Fibroblast of peridontal ligament (primary cell): Measurements from ENCODE around the gene PRR20C.
"Not testable (repeated sequence)": the region's sequence is repeated elsewhere in the genome, so short reads cannot be mapped to it uniquely, and the experiment has no call there.

ENCODE experiments used
- DNase-seq: peaks from one replicate; pipeline ENCODE4 v3.0.0-alpha.2; 2010; ENCODE audit errors: extremely low read depth

Gene PRR20C

DNA sequence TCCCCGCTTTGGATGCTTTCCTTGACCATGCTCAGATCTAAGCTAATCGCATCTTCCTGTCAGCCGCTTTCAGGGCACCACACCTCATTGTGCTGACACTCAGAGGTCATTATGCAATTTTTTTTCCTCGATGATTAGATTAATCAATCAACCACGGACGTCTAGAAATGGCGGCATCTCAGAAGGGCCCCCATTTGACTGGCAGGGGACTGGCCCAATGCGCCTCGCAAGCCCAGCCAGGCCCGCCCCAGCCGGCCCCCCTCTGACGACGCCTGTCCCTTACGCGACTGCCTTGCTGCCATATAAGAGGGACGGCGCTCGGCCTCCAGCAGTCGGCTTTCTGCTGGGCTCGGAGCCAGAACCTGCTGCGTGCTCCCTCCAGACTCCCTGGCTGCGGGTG is at the start of gene PRR20C:
Gene PRR20C (plus strand): TSS at position 301 of the 400 bp plus-strand sequence. CDS start 387 bp downstream, outside the sequence.
- not testable (repeated sequence) for DNase-seq

DNA sequence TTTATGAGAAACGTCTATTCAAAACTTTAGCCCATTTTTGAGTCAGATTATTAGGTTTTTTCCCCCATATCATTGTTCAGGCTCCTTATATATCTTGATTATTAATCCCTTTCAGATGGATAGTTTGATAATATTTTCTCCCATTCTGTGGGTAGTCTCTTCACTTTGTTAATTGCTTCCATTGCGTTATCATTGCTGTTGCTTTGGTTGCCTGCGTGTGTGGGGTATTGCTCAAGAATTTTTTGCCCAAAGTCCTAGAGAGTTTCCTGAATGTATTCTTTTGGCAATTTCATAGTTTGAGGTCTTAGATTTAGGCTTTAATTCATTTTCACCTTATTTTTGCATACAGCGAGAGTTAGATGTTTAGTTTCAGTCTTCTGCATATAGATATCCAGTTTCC is 38.9 kb upstream of the PRR20C start:
- DNase-seq, result no peak

DNA sequence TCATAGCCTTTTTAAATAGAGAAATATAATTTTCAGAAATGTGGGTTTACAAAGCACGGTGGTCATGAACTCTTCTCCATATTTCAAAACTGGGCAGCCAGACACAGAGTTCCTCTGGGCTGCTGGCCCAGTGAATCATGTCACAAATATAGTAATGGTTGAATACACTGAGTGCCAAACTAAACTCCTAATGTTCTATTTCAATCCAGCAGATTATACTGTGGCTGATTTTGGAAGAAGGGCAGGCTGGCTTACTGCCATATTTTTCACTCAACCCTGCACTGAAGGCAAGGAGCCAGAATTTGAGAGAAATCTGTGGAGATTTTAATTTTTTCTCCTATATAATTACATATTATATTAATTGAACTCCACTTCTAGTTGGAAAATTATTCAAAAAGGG is 30.2 kb upstream of the PRR20C start:
- no peak for DNase-seq

DNA sequence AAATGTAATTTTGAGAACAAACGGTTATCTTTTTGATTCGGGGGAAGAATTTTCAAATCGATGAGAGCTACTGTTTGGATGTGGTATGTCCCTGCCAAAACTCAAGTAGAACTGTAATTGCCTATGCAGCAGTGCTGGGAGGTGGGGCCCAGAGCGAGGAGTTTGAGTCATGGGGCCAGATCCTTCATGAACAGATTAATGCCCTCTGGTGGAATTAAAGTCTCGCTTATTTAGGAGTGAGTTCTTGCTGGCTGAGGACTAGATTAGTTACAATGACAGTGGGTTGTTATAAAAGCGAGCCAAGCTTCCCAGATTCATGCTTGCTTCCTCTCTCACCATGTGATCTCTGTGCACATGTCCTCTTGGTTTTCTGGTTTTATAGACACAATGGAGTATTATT is 25.0 kb upstream of the PRR20C start:
- DNase-seq, result no peak

DNA sequence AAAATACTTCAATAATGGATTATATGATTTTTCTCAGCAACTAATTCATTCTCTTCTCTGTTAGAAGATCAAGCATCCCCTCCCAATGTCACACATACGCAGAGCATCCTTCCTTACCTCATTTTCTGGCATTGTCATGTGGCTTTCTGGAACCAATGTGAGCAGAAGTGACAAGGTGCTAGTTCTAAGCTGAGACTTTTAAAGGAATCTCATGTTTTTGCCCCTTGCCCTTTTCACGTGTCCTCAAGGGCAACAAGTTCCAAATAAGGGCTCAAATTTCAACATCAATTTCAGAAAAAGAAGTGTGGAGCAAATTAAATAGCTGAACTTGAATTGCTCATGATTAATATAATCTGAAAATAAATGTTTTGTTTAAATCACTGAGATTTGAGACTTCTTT is 17.8 kb upstream of the PRR20C start:
- no peak for DNase-seq

DNA sequence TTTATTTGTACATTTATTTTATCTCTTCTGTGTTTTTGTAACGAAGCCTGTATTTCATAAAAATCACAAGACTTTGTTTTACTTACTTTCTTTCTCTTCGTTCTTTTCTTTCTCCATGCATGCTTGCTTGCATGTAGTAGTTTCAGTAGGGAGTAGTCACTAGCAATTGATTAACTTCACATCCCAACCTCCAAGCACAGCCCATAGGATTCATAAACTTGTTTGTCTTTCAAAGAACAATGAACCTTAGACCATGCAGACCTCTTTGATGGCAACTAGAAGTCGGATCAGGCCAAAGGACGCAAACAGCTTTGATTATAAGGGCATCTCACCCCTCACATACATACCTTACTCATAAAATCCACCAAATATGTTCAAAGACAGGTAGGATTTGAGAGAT is 16.3 kb upstream of the PRR20C start:
- DNase-seq, result no peak

DNA sequence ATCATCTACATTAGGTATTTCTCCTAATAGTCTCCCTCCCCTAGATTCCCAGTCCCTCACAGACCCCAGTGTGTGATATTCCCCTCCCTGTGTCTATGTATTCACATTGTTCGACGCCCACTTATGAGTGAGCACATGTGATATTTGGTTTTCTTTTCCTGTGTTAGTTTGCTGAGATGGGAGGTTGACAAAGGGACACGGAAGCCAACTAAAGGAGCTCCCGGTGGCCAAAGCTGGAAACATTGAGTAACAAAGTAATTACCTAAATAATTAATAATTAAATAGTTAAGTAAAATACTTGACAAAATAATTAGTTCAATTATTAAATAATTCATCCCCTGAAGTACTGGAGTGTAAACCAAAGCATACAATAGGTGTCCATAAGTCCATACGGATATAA is 14.9 kb upstream of the PRR20C start:
- DNase-seq, result no peak

DNA sequence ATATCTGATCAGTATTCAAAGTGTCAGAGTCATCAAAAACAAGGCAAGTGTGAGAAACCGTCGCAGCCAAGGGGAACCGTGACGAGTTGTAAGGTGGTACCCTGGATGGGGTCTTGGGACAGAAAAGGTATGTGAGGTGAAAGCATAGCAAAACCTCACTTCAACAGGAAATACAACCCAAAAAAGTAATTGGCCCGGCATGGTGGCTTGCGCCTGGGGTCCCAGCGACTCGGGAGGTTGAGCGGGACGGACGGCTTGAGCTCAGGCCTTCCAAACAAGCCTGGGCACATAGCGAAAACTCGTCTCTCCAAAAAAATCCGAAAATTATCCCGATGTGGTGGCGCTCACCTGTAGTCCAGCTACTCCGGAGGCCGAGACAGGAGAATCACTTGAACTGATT is 14.1 kb upstream of the PRR20C start:
- not testable (repeated sequence) for DNase-seq

DNA sequence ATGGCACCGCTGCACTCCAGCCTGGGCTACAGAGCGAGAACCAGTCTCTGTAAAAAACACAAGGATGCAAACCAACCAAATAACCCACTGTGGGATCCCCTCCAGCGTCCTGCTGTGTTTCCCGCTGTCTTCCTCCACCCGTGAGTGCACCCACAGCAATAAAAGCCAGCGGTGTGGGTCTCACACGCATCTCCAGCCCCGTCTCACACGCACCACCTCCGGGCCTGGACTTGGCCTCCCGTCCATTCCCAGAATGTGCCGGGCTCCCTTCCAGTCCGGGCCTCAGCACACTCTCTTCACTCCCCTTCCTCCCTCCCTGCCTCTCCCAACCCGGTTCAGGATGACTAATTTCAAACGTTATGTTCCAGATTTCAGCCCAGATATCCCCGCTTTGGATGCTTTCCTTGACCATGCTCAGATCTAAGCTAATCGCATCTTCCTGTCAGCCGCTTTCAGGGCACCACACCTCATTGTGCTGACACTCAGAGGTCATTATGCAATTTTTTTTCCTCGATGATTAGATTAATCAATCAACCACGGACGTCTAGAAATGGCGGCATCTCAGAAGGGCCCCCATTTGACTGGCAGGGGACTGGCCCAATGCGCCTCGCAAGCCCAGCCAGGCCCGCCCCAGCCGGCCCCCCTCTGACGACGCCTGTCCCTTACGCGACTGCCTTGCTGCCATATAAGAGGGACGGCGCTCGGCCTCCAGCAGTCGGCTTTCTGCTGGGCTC is 13.5 kb upstream of the PRR20C start, which contains the start of gene PRR20A:
Gene PRR20A (plus strand): TSS at position 684 of the 734 bp plus-strand sequence. CDS start 387 bp downstream, outside the sequence.
- DNase-seq, result not testable (repeated sequence)

DNA sequence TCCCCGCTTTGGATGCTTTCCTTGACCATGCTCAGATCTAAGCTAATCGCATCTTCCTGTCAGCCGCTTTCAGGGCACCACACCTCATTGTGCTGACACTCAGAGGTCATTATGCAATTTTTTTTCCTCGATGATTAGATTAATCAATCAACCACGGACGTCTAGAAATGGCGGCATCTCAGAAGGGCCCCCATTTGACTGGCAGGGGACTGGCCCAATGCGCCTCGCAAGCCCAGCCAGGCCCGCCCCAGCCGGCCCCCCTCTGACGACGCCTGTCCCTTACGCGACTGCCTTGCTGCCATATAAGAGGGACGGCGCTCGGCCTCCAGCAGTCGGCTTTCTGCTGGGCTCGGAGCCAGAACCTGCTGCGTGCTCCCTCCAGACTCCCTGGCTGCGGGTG is 6.7 kb upstream of the PRR20C start, which contains the start of gene PRR20B:
Gene PRR20B (plus strand): TSS at position 301 of the 400 bp plus-strand sequence. CDS start 387 bp downstream, outside the sequence.
- DNase-seq, result not testable (repeated sequence)

DNA sequence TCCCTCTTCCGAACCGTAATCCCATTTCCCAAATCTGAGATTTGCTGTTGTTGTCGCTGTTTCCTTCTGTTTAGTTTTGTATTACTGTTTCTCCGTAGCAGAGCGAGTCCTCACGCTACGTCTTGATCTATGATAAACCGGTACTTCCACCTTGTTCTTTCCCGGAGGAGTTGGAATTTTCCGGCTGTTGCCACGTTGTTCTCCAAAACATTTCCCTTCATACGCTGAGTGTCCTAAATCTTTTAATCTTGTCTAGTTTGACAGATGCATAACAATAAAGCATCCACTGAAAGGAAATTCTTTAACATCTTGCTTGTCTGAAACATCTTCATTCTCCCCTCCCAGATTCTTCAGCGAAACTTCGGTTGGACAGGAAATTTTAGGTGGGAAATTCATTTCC is 5.8 kb upstream of the PRR20C start:
- DNase-seq, result not testable (repeated sequence)

DNA sequence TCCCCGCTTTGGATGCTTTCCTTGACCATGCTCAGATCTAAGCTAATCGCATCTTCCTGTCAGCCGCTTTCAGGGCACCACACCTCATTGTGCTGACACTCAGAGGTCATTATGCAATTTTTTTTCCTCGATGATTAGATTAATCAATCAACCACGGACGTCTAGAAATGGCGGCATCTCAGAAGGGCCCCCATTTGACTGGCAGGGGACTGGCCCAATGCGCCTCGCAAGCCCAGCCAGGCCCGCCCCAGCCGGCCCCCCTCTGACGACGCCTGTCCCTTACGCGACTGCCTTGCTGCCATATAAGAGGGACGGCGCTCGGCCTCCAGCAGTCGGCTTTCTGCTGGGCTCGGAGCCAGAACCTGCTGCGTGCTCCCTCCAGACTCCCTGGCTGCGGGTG is 6.5 kb downstream of the PRR20C start, which contains the start of gene PRR20D:
Gene PRR20D (plus strand): TSS at position 301 of the 400 bp plus-strand sequence. CDS start 387 bp downstream, outside the sequence.
- DNase-seq, result not testable (repeated sequence)

DNA sequence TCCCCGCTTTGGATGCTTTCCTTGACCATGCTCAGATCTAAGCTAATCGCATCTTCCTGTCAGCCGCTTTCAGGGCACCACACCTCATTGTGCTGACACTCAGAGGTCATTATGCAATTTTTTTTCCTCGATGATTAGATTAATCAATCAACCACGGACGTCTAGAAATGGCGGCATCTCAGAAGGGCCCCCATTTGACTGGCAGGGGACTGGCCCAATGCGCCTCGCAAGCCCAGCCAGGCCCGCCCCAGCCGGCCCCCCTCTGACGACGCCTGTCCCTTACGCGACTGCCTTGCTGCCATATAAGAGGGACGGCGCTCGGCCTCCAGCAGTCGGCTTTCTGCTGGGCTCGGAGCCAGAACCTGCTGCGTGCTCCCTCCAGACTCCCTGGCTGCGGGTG is 13.0 kb downstream of the PRR20C start, which contains the start of gene PRR20E:
Gene PRR20E (plus strand): TSS at position 301 of the 400 bp plus-strand sequence. CDS start 387 bp downstream, outside the sequence.
- not testable (repeated sequence) for DNase-seq

DNA sequence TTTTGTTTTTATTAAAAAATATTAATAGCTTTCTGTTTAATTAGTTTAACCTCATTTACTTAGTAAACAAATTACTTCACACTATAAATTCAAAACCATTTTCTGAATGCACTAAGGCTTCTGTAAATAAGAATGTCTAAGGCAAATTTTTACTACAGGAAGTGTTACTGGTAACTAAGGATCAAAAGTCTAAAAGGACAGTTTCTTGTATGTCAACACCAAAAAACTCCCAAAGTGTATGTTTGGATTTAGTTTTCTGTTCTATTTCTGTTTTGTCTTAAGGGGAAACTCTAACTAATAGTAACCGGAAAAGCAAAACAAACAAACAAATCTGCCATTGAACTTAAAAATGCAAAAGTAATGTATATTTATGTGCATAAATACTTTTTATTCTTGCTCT is 37.8 kb downstream of the PRR20C start:
- DNase-seq, result no peak
